Uterus (tissue), 2 donors: ENCODE measurements around the gene SETD1A.

Experiments used
- CTCF ChIP-seq, 4 experiments: fragments of 200-600 bp in 2 of 4; fragments of 450-650 bp in 2 of 4; sonication (generic) in 2 of 4; IDR thresholded peaks; one replicate each; pipeline ENCODE4 v1.5.1; 2016 to 2019; ENCODE audit warnings: antibody characterized with exemption in 4 of 4, mild to moderate bottlenecking in 2 of 4, moderate library complexity in 1 of 4
- POLR2A ChIP-seq, 2 donors: fragments of 450-650 bp; IDR thresholded peaks; one replicate each; pipeline ENCODE4 v1.6.1; 2016; ENCODE audit warnings: antibody characterized with exemption in 2 of 2, mild to moderate bottlenecking in 1 of 2, moderate library complexity in 1 of 2

- no peak for TF ChIP-seq CTCF (IDR thresholded peaks at IDR 0.05)
- TF ChIP-seq POLR2A (IDR thresholded peaks at IDR 0.05): no peak
Measured at GRCh38 chr16:30951193-30951592, 6.4 kb upstream of the SETD1A start.
